ENCODE results near the gene UBE2J2.

UBE2J2 gene

DNA sequence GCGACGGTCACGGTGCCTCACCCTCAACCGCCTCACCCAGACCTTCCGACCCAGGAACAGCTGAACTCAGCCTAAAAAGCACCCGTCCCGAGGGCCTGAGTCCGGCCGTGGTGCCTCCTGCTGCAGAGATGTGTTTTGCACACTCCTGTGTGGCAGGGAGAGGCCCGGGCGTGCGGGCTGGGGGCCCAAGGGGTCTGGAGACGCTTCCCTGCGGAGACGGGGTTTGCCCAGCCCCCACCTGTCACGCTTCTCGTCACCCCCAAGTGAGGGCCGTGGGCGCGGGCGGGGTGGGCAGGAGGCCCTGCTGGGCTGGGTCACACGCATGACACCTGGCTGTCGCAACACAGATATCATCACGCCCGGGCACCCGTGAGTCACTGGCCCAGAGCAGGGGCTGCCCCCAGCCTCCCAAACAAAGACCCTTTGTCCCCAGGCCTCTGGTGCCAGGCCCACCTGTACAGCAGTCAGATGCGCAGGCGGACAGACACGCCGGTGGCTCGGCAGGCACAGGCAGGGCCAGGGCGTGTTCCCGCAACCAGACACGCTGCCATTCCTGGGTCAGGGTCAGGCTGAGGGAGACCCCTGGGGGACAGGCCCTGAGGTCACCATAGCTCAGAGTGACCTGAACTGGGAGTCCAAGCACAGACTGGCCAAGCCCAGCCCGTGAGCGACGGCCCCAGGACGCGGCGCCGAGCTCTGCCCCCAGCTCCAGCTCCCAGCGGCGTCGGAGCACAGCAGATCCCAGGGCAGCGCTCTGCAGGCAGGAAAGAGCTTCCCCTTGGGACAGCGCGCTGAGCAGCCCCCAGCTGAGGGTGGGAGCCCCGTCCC is 35.6 kb downstream of the UBE2J2 start:
- no peak for DNase-seq

DNA sequence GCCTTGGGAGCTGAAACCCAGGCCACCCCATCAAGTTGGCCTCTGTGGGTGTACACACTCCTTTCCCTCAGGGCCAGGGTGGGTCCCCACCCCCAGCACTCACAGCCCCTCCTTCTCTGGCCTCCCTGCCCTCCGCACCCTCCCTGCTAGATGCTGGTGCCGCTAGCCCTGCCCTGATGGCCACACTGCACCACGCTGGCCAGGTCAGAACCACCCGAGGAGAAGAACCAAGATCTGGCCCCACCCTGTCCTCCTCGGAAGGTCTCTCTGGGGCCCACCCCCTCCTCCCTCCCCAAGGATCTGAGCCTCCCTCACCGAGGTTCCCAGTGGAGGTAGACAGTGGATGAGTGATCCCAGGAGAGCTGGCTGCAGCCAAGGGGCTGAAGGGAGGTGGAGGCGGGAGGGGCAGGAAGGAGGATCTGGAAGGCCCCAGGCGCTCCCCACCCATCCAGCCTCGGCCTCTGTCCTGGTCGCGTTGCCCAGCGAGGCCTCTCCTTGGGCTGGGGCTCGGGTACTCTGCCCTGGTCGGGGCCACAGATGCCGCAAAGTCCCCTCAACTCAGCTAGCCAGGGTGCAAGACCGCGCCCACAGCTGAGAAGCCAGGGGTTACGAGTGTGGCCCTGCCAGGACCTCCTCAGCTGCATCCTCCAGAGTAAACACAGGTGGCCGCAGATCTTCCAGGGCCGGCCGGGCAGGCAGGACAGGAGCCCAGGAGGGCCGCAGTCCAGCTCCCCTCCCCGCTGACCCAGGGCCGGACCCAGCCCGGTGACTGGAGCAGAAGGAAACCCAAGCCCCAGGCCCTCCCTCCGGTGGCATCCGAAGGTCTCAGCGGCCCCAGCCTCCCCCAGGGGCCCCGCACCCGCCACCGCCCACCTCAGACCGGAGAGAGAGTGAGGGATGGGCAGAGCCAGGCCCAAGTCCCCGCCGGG is 36.4 kb downstream of the UBE2J2 start:
- no peak for DNase-seq

DNA sequence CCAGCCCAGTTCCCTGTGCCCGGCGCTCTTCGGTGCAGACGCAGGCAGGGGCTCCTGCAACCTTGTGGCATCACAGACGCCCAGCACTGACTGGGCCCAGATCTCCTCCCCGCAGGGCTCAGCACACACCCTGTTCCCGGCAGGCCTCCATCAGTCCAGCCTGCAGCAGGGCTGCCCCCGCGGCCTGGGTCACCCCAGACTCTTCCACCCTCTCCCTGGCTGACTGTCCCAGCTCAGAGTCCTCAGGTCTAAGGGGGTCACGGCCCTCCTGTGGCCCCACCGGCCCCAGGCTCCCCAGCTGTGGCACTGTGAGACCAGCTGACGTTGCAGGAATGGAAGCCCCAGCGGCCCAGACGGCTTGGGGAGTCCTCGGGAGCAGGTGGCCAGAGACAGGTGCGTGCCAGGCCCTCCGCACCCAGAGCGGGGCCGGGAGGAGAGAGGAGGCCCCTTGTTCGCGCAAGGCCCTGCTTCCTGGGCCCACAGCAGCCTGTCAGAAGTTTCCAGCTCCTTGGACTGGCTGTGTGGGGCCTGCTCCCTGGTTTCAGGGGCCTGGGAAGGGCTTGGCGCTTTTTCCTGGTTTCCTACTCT is 37.4 kb downstream of the UBE2J2 start:
- no peak for DNase-seq

DNA sequence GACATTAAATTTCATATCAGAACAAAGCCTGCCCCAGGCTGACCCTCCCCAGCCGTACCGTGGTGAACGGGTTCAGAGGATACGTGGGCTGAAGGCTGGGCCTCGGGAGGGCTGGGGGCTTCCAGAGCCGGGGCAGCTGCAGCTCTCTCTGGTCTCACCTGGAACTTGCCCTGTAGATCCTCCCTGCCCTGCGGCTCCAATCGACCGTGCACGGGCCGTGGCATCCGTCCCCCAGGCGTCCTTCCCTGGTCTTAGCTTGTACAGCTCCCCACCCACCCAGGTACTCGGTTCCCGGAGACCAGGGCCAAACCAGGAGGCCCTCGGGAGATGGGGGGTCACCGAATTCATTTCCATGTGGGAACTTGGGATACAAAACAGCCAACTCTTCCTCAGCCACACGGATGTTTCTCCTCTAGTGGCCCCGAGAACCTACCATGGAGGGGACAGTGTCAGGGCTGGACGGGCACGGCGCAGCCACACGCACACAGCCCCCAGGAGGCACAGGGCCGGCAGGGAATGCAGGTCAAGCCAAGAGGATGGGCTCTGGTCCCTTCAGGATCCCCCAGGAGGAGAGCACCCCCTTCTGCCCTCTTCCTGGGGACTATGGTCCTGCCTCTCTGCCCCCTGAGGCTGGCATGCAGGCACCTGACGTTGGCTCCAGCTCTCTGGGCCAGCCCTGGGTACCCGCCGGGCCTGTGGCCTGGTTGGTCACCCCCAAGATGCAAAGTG is 38.5 kb downstream of the UBE2J2 start:
- no peak for DNase-seq

DNA sequence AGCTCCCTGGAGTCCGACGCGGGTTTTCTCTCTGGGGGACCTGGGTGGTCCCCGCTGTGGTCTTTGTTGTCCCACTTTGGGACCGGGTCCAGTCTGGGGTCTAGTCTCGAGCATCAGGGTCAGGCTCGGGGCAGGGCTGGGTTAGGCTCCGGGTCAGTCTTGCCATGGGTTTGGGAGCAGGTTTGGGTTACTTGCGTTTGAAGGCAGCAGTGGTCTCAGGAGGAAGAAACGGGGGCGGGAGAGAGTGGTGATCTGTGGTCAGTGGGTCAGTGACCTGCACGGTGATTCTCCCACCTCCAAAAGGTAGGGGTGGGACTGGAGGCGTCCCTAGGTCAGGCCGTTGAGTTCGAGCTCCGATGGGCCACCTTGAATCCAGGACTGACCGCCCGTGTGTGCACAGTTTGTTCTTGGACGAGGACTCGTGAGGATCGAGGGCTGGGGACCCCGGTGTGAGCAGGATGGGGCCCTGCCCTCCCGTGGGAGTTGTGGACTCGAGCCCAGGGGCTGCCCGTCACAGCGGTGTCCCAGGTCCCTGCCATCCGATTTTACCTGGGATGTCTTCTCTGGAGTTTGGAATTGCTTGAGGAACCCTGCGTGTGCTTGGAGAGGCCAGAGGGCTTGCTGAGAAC is 39.4 kb downstream of the UBE2J2 start:
- DNase-seq, result no peak

DNA sequence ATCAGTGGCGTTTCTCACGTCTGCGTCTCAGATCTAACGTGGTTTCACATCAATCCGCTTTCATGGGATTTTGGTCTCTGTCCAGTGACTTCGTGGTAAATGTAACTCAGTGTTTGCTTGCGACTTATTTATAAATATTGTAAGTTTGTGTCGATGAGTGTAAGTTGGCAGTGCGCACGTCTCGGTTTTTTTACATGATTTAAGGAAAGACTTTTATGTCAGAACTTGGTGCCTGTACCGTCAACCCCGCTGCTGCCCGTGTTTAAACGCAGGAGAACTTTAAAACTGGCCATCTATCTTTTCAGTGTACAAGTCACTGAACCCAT is 40.1 kb downstream of the UBE2J2 start:
- DNase-seq, result no peak

DNA sequence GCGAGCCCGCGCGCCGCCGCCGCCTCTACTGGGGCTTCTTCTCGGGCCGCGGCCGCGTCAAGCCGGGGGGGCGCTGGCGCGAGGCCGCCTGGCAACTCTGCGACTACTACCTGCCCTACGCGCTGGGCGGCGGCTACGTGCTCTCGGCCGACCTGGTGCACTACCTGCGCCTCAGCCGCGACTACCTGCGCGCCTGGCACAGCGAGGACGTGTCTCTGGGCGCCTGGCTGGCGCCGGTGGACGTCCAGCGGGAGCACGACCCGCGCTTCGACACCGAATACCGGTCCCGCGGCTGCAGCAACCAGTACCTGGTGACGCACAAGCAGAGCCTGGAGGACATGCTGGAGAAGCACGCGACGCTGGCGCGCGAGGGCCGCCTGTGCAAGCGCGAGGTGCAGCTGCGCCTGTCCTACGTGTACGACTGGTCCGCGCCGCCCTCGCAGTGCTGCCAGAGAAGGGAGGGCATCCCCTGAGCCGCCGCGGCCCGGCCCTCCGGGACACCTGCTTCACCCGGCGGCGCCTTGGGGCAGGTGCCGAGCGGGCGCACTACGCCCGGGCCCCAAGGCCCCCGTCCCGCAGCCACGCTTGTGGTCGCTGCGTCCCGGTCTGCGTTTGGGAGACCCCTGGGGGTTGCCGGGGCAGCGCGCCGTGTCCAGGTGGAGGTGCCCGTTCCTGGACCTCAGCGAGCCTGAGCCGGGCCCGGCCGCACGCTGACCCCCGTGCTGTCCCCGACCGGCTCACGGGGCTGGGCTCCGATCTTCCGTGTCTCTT is 40.7 kb downstream of the UBE2J2 start:
- DNase-seq, result no peak

DNA sequence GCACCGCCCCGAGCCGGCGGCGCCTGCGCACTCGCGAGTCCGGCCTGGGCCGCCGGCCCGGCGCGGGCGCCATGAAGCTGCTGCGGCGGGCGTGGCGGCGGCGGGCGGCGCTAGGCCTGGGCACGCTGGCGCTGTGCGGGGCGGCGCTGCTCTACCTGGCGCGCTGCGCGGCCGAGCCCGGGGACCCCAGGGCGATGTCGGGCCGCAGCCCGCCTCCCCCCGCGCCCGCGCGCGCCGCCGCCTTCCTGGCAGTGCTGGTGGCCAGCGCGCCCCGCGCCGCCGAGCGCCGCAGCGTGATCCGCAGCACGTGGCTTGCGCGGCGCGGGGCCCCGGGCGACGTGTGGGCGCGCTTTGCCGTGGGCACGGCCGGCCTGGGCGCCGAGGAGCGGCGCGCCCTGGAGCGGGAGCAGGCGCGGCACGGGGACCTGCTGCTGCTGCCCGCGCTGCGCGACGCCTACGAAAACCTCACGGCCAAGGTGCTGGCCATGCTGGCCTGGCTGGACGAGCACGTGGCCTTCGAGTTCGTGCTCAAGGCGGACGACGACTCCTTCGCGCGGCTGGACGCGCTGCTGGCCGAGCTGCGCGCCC is 41.4 kb downstream of the UBE2J2 start, which contains the start of gene B3GALT6:
B3GALT6 (plus strand) TSS at position 30 of the 588 bp plus-strand sequence; CDS start at position 72, 42 bp downstream.
- DNase-seq, result no peak

DNA sequence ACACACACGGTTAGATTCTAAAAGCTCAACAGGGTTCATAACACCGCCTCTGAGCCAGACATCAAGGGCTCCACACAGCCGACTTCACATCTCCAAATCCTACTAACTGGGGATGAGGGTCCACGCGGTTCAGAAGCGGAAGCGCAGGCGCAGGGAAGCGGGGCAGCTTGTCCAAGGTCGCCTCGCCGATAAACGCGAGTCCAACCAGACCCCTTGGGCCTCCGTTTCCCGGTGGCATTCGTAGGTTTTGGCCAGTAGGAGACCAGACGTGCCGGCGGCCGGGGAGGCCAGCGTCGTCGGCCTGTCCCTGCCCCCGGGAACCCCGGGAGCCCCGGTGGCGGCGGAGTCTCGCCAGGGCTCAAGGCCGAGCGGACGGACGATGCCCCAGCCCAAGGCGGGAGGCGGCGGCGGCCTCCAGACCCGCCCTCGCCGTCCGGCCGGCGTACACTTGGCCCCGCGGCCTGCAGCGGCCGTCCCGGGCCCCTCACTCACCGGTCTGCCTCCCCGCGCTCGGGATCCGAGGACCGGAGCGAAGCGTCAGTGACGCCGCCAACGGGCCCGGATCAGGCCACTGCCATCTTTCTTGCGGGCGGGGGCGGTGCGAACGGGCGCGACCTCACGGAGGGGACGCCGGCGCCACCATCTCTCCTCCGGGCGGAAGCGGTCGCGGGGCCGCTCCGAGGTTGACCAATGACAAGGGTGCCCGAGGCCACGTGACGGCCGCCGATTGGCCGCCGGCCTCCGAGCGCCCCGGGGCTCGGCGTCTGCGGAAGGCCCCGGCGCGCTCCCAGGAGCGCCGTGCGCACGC is 42.0 kb downstream of the UBE2J2 start, which contains the start of gene SDF4:
SDF4 (minus strand) TSS at position 602 of the 808 bp plus-strand sequence. CDS start 3,229 bp downstream, outside the sequence.
- peak; percentile 96 for DNase-seq

DNA sequence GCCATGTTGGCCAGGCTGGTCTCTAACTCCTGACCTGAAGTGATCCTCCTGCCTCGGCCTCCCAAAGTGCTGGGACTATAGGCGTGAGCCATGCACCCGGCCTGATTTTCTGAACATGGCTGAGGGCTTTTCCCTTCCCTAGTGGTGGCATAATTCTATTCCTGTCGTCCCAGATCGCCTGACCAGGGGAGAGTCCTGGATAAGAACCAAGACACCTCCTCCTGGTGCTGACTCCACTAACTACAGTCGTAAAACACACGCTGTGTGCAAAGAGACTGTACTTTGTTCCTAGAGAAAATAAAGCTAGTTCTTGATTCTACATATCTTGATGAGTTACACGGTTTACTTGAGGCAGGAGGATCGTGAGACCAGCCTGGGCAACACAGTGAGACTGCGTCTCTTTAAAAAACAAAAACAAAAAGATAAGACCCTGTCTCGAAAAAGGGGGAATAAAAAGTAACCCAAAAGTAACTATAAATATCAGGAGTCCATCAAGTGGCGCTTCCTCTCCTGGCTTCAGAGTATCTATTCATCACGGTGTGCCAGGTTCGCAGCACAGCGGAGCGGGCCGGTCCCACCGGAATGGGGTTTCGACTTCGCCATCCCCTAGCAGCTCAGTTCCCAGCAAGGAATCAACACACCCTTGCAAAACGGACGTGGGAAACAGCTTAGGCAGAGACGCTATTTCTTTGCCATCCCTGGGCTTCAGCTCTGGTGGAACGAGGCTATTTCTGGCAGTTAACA is 42.8 kb downstream of the UBE2J2 start:
- peak in 1 of 2 experiments; percentile 36 for DNase-seq

DNA sequence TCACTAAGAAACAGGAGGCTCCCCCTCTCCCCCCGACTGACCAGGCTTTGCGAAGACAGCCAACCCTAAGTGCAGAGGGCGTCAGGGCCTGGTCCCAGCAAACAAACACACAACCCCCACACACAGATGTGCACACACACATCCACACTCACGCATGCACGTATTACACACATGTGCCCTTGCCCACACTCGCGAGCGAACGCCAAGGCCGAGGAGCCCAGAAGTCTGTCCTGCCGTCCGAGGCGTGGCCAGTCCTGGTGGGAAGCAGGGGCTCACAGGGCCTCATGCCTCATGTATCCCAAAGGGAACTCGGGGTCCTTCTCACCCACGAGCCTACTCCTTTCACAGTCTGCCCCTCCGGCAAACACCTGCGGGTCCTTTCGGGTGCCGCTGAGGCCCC is 43.9 kb downstream of the UBE2J2 start:
- DNase-seq, result no peak

DNA sequence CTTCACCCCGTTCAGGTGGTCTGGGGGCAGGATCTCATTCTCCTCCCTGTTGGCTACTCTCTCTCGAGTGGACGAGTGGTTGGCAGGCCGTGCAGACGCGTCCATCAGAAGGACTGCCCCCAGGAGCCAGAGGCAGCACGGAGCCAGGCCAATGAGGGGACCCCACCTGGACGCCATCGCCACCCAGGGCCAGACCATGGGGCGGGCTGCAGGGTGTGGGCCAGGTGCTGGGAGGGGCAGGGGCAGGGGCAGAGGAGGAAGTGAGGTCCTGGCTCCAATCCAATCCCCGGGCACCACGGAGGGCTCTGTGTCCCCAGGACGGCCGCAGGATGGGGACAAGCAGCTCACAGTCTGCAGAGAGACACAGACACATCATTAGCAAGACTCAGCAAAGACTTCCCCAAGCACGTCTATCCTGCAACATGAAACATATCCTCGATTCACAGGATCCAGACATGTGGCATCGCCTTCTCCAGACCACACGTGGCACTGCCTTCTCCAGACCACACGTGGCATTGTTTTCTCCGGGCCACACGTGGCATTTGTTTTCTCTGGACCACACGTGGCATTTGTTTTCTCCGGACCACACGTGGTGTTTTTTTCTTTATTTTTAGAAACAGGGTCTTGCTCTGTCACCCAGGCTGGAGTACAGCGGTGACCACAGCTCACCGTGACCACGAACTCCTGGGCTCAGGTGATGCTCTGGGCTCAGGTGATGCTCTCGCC is 44.9 kb downstream of the UBE2J2 start:
- no peak for DNase-seq

DNA sequence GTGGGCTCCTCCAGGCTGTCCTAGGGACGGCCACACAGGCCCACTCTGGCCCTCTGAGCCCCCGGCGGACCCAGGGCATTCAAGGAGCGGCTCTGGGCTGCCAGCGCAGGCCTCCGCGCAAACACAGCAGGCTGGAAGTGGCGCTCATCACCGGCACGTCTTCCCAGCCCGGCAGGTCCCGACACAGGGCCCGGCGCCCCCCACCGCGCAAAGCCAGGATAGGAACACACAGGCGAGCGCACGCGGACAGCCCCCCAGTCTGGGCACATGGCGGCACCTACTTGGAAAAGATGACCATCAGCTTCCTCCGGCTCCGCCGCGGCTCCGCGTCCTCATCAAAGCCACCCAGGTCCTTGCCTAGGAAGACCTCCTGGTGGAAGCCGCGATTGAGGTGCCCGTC is 45.5 kb downstream of the UBE2J2 start:
- no peak for DNase-seq

DNA sequence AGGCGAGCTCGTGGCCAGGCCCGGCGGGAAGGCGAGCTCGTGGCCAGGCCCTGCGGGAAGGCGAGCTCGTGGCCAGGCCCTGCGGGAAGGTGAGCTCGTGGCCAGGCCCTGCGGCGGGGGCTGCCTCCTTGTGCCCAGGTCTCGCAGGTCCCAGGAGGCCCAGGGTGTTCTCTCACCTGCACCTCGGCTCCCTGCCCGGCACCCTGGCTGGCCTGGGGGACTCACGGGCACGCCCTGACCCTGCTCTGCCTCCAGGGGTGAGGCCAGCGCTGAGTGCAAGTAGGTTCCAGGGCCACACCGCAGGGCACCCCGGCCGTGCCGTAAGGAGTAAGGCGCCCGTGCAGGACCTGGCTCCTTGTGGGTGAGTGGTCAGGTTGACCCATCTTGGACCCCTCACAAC is 46.3 kb downstream of the UBE2J2 start:
- DNase-seq, result no peak

DNA sequence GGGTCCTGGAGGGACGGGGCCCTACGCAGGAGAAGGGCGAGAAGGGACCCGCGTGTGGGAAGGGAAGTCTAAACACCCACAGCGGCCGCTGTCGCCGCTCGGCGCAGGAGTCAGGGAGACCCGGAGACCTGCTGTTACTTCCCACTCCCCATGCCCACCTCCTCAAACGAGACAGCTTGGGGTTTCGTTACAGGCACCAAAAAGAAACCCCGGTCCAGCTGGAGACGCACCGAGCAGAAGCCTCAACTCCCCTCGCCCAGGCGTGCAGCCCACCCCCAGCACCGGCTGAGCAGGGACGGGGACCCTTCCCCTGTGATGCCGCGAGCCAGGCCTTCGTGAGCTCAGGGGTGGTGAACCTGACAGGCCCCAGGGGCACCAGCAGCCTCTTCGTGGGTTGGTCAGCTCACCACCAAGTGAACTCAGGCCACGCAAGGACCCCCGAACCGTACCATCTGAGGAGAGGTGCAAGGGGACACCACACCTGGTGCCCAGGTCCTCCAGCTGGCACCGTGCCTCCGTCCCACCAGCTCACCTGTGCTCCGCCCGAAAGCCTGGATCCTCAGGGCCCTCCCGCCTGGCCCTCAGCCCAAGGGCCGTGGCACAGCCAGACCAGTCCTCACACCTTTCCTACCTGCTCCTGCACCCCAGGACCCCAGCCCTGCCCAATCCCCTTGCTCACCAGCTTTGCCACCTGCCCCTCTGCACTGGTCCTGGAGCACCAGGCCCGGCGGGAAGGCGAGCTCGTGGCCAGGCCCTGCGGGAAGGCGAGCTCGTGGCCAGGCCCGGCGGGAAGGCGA is 46.9 kb downstream of the UBE2J2 start:
- DNase-seq, result no peak

DNA sequence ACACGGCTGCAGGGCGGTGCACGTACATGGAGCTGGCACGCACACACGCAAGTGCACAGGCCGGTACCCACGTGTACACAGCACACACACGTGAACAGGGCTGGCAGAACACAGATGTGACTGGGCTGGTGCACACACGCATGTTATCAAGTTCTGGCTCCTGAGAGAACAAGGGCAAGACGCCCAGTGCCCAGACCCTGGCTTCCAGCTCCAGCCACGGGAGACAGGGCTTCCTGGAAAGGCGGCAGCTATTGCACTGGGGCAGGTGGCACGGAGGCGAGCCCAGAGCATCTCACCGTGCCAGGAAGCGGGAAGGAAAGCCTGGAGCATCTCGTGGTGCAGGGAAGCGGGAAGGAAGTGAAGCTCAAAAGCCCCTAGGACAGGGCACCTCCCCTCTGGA is 47.7 kb downstream of the UBE2J2 start:
- DNase-seq, result no peak

DNA sequence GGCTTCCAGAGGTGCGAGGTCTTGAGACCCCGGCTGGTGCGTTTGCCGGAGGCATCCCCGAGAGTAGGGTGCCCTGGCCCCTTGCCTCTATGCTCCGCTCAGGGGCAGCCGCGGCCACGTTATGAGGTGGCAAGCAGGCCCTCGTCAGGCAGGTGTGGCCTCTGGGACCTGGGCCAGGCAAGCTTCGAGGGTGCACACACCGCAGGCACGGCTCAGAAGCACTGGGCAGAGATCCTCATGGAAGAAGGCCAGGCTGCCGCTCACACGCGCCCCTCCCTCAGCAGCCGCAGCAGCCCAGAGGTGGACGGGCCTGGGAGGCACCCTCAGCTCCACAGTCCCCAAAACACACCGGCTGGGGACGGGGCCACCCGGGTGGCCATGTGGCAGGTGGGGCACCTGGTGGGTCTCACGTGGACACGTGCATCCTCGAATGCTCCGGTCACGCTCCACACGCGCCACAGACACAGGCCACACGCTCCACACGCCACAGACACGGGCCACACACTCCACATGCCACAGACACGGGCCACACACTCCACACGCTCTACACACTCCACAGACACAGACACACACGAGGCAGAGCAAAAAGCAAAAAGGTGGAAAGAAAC is 48.3 kb downstream of the UBE2J2 start:
- DNase-seq, result no peak

Measured in activated CD4-positive, alpha-beta T cell treated with anti-CD3 and anti-CD28 coated beads, Interleukin-2, amount 50 U/mL, for 48 hours (primary cell).